ENCODE measurements around the gene NDUFB5. TPM values are rescaled to one million over a fixed set of nuclear protein-coding genes. Genes with fewer than 3 reads are reported as not detected.

The NDUFB5 gene
- 43.4 to 69.2 TPM (median 51.3 TPM) in 5 replicates for total RNA-seq (2022; extraction: Qiagen RNA extraction; ENCODE audit: low read depth)

GRCh38 chr3:179604321-179605078 is at the start of gene NDUFB5, which contains the start of gene MRPL47:
Gene NDUFB5, plus strand, starts transcription at chr3:179604794. Its CDS starts 22 bp downstream, at chr3:179604816.
Gene MRPL47, minus strand, starts transcription at chr3:179604638. Its CDS starts 14 bp downstream, at chr3:179604624.

GRCh38 chr3:179562591-179563270 is 41.9 kb upstream of the NDUFB5 start, which contains the start of gene ACTL6A:
Gene ACTL6A, plus strand, starts transcription at chr3:179562926. Its CDS starts 167 bp downstream, at chr3:179563093.

GRCh38 chr3:179652447-179653095 is 48.0 kb downstream of the NDUFB5 start, which contains the start of gene USP13:
Gene USP13, plus strand, starts transcription at chr3:179653040. Its CDS starts 186 bp downstream, at chr3:179653226.

Other genes starting within 250 kb of the NDUFB5 start
- 8.7 to 14.0 TPM (median 12.6 TPM) in 5 replicates for gene GNB4, start 153.3 kb upstream of the NDUFB5 start, total RNA-seq (2022; extraction: Qiagen RNA extraction; ENCODE audit: low read depth)
- gene ACTL6A, start 41.9 kb upstream of the NDUFB5 start, total RNA-seq (2022; extraction: Qiagen RNA extraction; ENCODE audit: low read depth) = 52.1 to 78.1 TPM (median 57.1 TPM) in 5 replicates
- 35.7 to 46.6 TPM (median 39.1 TPM) in 5 replicates for gene MRPL47, start 156 bp upstream of the NDUFB5 start, total RNA-seq (2022; extraction: Qiagen RNA extraction; ENCODE audit: low read depth)
- 6.7 to 13.2 TPM (median 11.1 TPM) in 5 replicates for gene USP13, start 48.2 kb downstream of the NDUFB5 start, total RNA-seq (2022; extraction: Qiagen RNA extraction; ENCODE audit: low read depth)

Data from A549 treated with CpdA at 1 μM for 4 hours (cell line).